ENCODE results near the gene ZNF304.

ZNF304 gene

DNA sequence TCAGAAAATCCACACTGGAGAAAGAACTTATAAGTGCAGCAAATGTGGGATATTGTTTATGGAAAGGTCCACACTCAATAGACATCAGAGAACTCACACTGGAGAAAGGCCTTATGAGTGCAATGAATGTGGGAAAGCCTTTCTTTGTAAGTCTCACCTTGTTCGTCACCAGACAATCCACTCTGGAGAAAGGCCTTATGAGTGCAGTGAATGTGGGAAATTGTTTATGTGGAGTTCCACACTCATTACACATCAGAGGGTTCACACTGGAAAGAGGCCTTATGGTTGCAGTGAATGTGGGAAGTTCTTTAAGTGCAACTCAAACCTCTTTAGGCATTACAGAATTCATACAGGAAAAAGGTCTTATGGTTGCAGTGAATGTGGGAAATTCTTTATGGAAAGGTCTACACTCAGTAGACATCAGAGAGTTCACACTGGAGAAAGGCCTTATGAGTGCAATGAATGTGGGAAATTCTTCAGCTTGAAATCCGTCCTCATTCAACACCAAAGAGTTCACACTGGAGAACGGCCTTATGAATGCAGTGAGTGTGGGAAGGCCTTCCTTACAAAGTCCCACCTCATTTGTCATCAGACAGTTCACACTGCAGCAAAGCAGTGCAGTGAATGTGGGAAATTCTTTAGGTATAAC, 26.6 kb downstream of the ZNF304 start:
- no peaks in the 10 kb centered on the region for H3K27me3 ChIP-seq
- H3K4me2 ChIP-seq = no peak overlapping the region
- no peak for TF ChIP-seq Cebpa-rat (IDR thresholded peaks at IDR 0.05)
- no peaks in the 10 kb centered on the region for H4K20me1 ChIP-seq
- H3K9ac ChIP-seq = no peak overlapping the region
- H3K4me3 ChIP-seq = peak overlapping the region; percentile 18; the same call in 1 of the 2 replicates
- H3K9me3 ChIP-seq = peaks cover 62% of the 10 kb centered on the region
- H3K36me3 ChIP-seq = peaks cover 59% of the 10 kb centered on the region
- no peak overlapping the region for H3K27ac ChIP-seq
- H3K4me1 ChIP-seq = no peaks in the 10 kb centered on the region; the same call in 1 of the 2 replicates

DNA sequence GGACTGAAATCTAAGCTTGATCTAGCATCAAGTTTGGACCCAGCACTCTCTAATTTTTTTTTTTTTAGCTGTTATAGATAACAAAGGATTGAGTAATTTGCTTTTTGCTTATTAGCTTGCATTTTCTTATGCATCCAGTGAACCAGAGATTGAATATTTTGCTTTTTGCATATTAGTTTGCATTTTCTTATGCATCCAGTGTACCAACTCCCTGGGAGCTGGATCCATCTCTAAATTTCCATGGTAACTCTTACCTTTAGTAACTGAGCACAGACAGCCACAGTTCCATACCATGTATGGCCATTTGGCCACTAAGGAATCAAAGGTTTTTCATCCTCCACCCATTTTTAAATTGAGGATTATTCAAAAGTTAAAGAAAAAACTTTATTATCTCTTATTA, 29.9 kb downstream of the ZNF304 start:
- peaks cover 30% of the 10 kb centered on the region for H3K9me3 ChIP-seq
- no peak overlapping the region for H3K4me2 ChIP-seq
- no peak overlapping the region for H3K4me3 ChIP-seq
- no peak for TF ChIP-seq Cebpa-rat (IDR thresholded peaks at IDR 0.05)
- no peaks in the 10 kb centered on the region for H3K27me3 ChIP-seq
- no peak overlapping the region for H3K27ac ChIP-seq
- H4K20me1 ChIP-seq = no peaks in the 10 kb centered on the region
- H3K9ac ChIP-seq = no peak overlapping the region
- H3K36me3 ChIP-seq = peaks cover 27% of the 10 kb centered on the region
- no peaks in the 10 kb centered on the region for H3K4me1 ChIP-seq

DNA sequence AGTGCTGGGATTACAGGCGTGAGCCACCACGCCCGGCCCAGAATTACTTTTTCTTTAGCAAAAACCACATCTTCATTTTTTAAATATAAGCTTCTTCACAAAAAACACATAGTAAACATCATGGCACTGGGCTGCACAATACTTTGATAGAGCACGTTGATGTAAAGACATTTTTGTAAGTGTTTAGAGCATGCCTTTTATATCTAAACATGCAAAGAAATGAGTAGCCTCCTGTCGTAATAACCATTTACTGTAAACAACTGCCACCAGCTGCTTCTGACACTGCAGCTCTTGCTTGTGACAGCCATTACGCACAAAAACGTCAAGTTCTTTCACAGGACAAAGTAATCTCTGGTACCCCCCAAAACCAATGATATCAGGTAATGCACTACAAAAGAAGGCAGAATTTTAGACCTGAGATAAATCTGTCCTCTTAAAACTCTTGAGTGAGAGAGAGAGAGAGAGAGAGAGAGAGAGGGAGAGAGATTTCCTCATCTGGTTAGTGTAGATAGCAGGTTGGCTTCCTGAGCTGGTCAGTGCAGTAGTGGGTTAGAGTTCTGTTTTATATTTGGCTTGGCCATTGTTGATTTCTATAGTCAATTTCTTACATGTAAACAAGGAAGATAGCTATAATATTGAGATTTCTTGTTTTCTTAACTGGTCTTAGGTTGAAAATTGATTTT, 31.9 kb downstream of the ZNF304 start:
- no peaks in the 10 kb centered on the region for H3K27me3 ChIP-seq
- no peak overlapping the region for H3K9ac ChIP-seq
- H3K4me2 ChIP-seq = no peak overlapping the region
- no peaks in the 10 kb centered on the region for H4K20me1 ChIP-seq
- peaks cover 9% of the 10 kb centered on the region for H3K9me3 ChIP-seq
- H3K4me3 ChIP-seq = no peak overlapping the region
- no peak for TF ChIP-seq Cebpa-rat (IDR thresholded peaks at IDR 0.05)
- H3K36me3 ChIP-seq = peaks cover 7% of the 10 kb centered on the region
- H3K27ac ChIP-seq = no peak overlapping the region
- no peaks in the 10 kb centered on the region for H3K4me1 ChIP-seq

DNA sequence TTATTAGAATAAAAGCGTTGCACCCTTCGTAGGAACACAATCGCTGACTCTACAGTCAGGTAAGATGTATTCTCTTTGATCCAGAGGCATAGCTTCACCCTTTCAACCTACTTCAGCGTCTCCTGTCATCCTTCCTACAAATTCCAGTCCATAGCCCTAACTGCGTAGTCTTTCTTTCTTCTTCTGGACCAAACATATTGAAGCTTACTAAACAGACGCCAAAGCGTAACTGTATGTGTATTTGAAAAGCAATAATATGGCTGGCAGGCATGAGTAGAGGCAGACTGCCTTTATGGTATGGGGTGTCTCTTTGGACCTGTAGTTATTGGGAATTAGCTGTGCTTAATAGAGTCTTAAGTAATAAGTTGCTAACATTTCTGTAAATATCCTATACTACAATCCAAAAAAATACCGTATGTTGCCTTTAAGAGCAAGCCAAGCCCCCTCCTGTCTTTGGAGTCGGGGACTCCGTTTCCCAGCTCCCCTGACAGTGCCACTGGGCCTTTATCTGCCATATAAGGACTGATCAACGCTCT, 38.2 kb downstream of the ZNF304 start:
- H3K36me3 ChIP-seq = peaks cover 15% of the 10 kb centered on the region
- H3K27ac ChIP-seq = peak overlapping the region; percentile 47
- H3K27me3 ChIP-seq = no peaks in the 10 kb centered on the region
- TF ChIP-seq Cebpa-rat (IDR thresholded peaks at IDR 0.05) = no peak
- H3K4me1 ChIP-seq = peaks cover 21% of the 10 kb centered on the region
- peak overlapping the region; percentile 90 for H3K4me3 ChIP-seq
- H3K9ac ChIP-seq = peak overlapping the region; percentile 12; the same call in 1 of the 2 replicates
- no peaks in the 10 kb centered on the region for H3K9me3 ChIP-seq
- H3K4me2 ChIP-seq = peak overlapping the region; percentile 61
- H4K20me1 ChIP-seq = peaks cover 35% of the 10 kb centered on the region

DNA sequence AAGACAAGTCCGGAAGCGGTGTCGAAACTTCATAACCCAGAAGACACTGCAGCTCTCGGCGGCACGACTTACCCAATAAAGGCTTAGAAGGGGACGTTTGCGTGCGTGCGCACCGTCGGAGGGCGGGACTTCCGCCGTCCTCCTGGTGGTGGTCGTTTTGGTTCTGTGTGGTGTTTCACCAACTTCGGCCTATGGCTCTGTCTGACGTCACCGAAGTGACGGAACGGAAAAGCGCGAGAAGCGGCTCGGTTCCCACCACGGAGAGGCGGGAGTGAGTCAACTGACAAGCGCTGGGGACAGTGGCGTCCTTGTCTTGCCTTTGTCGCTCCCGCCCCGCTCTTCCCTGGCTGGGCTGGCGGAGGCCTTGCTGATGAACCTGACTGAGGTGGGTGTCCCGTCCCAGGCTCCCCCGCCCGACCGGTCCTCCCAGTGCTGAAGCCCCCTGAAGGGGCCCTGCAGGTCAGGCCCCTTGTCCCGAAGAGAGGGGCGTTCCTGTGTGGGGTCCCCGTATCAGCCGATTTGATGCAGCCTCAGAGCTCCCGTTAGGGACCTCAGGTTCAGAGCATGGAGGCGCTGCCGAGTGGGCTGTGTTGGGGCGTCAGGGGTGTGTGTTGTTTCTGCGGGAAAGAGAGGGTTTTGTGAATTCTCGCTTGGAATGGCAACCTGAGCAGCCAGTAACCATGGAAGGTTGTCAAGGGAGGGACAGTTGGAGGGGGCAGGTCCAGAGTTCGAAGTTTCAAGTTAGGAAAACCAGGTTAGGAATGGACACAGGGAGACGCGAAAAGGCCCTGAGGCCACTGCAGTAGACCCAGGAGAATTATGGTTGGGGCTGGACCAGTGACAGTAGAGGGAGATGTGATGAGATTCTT, 38.9 kb downstream of the ZNF304 start, which contains the start of gene ZNF548:
Gene ZNF548 (plus strand): TSS at position 125 of the 869 bp plus-strand sequence. CDS start 246 bp downstream, at position 371.
- peaks cover 22% of the 10 kb centered on the region for H3K36me3 ChIP-seq
- H3K27ac ChIP-seq = peak within 1 kb of the TSS; percentile 88
- peak within 1 kb of the TSS; percentile 94 for H3K9ac ChIP-seq
- peak; percentile 73; the same call in 1 of the 2 replicates for TF ChIP-seq Cebpa-rat (IDR thresholded peaks at IDR 0.05)
- H3K4me3 ChIP-seq = peak within 1 kb of the TSS; percentile 90
- H3K4me1 ChIP-seq = peaks cover 21% of the 10 kb centered on the region
- H3K9me3 ChIP-seq = no peaks in the 10 kb centered on the region
- no peaks in the 10 kb centered on the region for H3K27me3 ChIP-seq
- peak within 1 kb of the TSS; percentile 95 for H3K4me2 ChIP-seq
- peaks cover 38% of the 10 kb centered on the region for H4K20me1 ChIP-seq

DNA sequence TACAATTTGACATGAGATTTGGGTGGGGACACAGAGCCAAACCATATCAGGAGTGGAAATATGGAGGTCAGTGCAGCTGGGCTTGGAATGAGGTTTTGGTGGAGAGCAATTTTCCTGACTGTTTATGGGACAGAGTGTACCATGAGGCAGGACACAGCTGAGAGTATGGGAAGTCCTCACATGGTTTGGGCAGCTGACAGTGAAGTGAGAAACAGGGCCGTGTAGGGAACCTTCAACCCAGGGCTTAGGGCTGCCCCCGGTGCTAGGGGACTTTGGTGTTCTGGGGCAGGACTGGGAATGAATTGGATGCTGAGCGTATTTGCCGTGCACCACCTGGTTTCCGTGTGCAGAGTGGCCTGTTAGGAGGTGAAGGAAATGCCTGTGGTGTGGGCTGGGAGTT, 44.6 kb downstream of the ZNF304 start:
- Histone ChIP-seq H3K27ac (no peak overlapping the region), H3K9me3 (peaks cover 27% of the 10 kb centered on the region), H3K4me2 (no peak overlapping the region), H3K4me1 (peaks cover 11% of the 10 kb centered on the region), H3K4me3 (no peak overlapping the region), H3K36me3 (peaks cover 79% of the 10 kb centered on the region), H3K9ac (no peak overlapping the region), H3K27me3 (no peaks in the 10 kb centered on the region), H4K20me1 (peaks cover 80% of the 10 kb centered on the region)
- no peak for TF ChIP-seq Cebpa-rat (IDR thresholded peaks at IDR 0.05)

DNA sequence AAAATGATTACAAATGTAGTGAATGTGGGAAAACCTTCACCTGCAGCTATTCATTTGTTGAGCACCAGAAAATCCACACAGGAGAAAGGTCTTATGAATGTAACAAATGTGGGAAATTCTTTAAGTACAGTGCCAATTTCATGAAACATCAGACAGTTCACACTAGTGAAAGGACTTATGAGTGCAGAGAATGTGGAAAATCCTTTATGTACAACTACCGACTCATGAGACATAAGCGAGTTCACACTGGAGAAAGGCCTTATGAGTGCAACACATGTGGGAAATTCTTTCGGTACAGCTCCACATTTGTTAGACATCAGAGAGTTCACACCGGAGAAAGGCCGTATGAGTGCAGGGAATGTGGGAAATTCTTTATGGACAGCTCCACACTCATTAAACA, 47.8 kb downstream of the ZNF304 start:
- TF ChIP-seq Cebpa-rat (IDR thresholded peaks at IDR 0.05) = no peak
- H3K4me2 ChIP-seq = no peak overlapping the region
- H3K4me3 ChIP-seq = no peak overlapping the region
- no peak overlapping the region for H3K9ac ChIP-seq
- no peak overlapping the region for H3K27ac ChIP-seq
- peaks cover 99% of the 10 kb centered on the region for H3K36me3 ChIP-seq
- H3K4me1 ChIP-seq = no peaks in the 10 kb centered on the region
- peaks cover 56% of the 10 kb centered on the region; the same call in 1 of the 2 replicates for H4K20me1 ChIP-seq
- peaks cover 53% of the 10 kb centered on the region for H3K9me3 ChIP-seq
- H3K27me3 ChIP-seq = no peaks in the 10 kb centered on the region

DNA sequence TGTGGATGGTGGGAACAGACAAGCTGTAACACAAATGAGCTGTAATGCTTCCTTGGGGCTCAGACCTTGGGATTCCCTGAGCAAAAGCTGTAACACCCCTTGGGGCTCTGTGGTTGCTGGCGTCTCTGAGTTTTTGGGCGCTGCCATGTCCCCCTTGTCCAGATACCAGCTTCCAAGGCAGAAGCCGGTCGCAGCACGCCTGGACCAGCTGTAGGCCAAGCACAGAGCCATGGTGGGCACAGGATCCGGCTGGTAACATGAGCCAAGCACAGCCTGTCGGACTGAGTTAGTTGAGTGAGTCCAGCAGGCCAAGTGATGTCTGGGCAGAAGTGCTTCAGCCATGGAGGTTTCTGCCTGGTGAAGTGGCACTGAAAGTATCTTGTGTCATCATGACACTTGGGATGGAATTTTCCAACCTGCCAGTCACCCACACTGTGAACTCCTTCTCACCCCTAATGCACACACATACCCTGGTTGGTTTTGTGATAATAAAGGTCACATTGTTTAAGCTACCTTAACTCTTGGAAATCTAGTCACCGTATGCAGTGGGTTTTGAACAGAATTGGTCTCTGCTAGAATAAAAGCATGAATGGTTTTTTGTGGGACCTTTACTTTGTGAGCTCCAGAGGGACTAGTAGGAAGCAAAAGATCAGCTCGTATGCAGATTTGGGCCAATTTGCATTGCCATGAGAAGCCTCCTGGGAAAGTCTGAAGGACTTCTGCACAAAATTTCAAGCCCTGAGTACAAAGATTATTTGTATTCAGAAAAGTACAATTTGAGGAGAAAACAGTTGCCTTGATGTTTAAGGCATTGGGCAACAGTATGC, 52.9 kb downstream of the ZNF304 start:
- Histone ChIP-seq H3K27ac (no peak overlapping the region), H3K4me3 (no peak overlapping the region), H3K9ac (no peak overlapping the region), H3K9me3 (peaks cover 32% of the 10 kb centered on the region), H3K27me3 (no peaks in the 10 kb centered on the region), H3K4me1 (no peaks in the 10 kb centered on the region), H4K20me1 (peaks cover 12% of the 10 kb centered on the region; the same call in 1 of the 2 replicates), H3K36me3 (peaks cover 48% of the 10 kb centered on the region), H3K4me2 (no peak overlapping the region)
- TF ChIP-seq Cebpa-rat (IDR thresholded peaks at IDR 0.05) = no peak

Measured in BLaER1 (cell line).